Endodermal cell (in vitro differentiated cells): ENCODE measurements around the gene APBB1IP. TPM values are rescaled to one million over a fixed set of nuclear protein-coding genes. Genes with fewer than 3 reads are reported as not detected.

ENCODE experiments used
- DNase-seq: peaks from one replicate; pipeline ENCODE4 v3.0.0-alpha.2; 2017
- H3K27ac ChIP-seq: 2 replicates; pipeline ENCODE4 v1.5.1; 2013; ENCODE audit warnings: mild to moderate bottlenecking, low read depth, low read length, moderate library complexity
- H3K27me3 ChIP-seq: 2 replicates; pipeline ENCODE4 v1.6.1; 2013; ENCODE audit warnings: mild to moderate bottlenecking, low read length, moderate library complexity; ENCODE audit not compliant: insufficient read depth, control insufficient read depth, poor library complexity, severe bottlenecking
- H3K36me3 ChIP-seq: 2 replicates; pipeline ENCODE4 v1.7.0; 2013; ENCODE audit warnings: mild to moderate bottlenecking, low read length, moderate library complexity; ENCODE audit not compliant: control insufficient read depth, insufficient read depth
- H3K4me1 ChIP-seq: one replicate; pipeline ENCODE4 v1.7.0; 2013; ENCODE audit warnings: low read length; ENCODE audit not compliant: control insufficient read depth, insufficient read depth
- H3K4me3 ChIP-seq: 2 replicates; pipeline ENCODE4 v1.5.1; 2013; ENCODE audit warnings: mild to moderate bottlenecking, low read length, moderate library complexity
- H3K9ac ChIP-seq: 2 replicates; pipeline ENCODE4 v1.6.1; 2013; ENCODE audit warnings: mild to moderate bottlenecking, low read length, moderate library complexity; ENCODE audit not compliant: poor library complexity, severe bottlenecking; ENCODE audit errors: extremely low read depth
- H3K9me3 ChIP-seq: 2 replicates; pipeline ENCODE4 v1.6.1; 2013; ENCODE audit warnings: mild to moderate bottlenecking, low read length, moderate library complexity; ENCODE audit not compliant: control insufficient read depth
- H3K27ac Mint-ChIP-seq: 2 replicates; pipeline ENCODE4 v1.8.0; 2020; ENCODE audit warnings: mixed read lengths
- H3K27me3 Mint-ChIP-seq: 2 replicates; pipeline ENCODE4 v1.8.0; 2021; ENCODE audit warnings: mild to moderate bottlenecking, mixed read lengths; ENCODE audit not compliant: insufficient read depth
- H3K36me3 Mint-ChIP-seq: 2 replicates; pipeline ENCODE4 v1.8.0; 2020; ENCODE audit warnings: low read depth, mixed read lengths
- H3K4me1 Mint-ChIP-seq: 2 replicates; pipeline ENCODE4 v1.8.0; 2020; ENCODE audit warnings: mixed read lengths
- H3K4me3 Mint-ChIP-seq: 2 replicates; pipeline ENCODE4 v1.8.0; 2020; ENCODE audit warnings: mild to moderate bottlenecking, moderate library complexity, mixed read lengths
- H3K9me3 Mint-ChIP-seq: 2 replicates; pipeline ENCODE4 v1.8.0; 2020; ENCODE audit warnings: mild to moderate bottlenecking, mixed read lengths
- CTCF ChIP-seq: fragments of 200-600 bp; sonication (generic); conservative IDR thresholded peaks from 2 replicates; pipeline ENCODE4 v1.5.0; 2021; ENCODE audit warnings: antibody characterized with exemption, mild to moderate bottlenecking
- WGBS, 2 experiments: methylation state at CpG; one replicate each; pipeline versions ENCODE4 v1.1.5 to v1.1.7; 2013; ENCODE audit warnings: missing lambda C conversion rate in 2 of 2, mixed read lengths in 1 of 2; ENCODE audit not compliant: insufficient coverage in 1 of 2, insufficient read length in 1 of 2; 5-methylcytosine and 5-hydroxymethylcytosine counted together
- total RNA-seq, 2 donors: library from RNA; stranded (reverse); fragmentation: NEBNext Ultra II Directional in 1 of 2; extraction: Animal tissue kit (Norgen Biotek cat#: 25700) in 1 of 2; gene quantifications; 2 replicates in 1 of 2; 3 replicates in 1 of 2; pipeline ENCODE4 v1.2.1, GENCODE V29; 2021

Gene APBB1IP
- total RNA-seq, 2 donors from 2014 or later, result 0.24 TPM

- Histone ChIP-seq H3K4me3 (no peak overlapping the region), H3K27ac (no peak overlapping the region), H3K36me3 (no peaks in the 10 kb centered on the region), H3K9me3 (no peaks in the 10 kb centered on the region), H3K27me3 (peaks cover 32% of the 10 kb centered on the region), H3K4me1 (no peaks in the 10 kb centered on the region), H3K9ac (no peak overlapping the region)
- Mint-ChIP-seq H3K4me3 (peak overlapping the region; percentile 47), H3K36me3 (no peaks in the 10 kb centered on the region), H3K9me3 (no peaks in the 10 kb centered on the region), H3K27ac (no peak overlapping the region), H3K27me3 (peaks cover 48% of the 10 kb centered on the region), H3K4me1 (no peaks in the 10 kb centered on the region)
- no peak for TF ChIP-seq CTCF
- WGBS, 2 experiments, result 90 to 94% methylated on average over 10 to 13 of the region's 14 CpGs
- no peak for DNase-seq
Observed at GRCh38 chr10:26439406-26440087, 1.4 kb downstream of the APBB1IP start.

- H3K4me3 ChIP-seq, result no peak overlapping the region
- H3K36me3 ChIP-seq, result no peaks in the 10 kb centered on the region
- H3K4me1 ChIP-seq, result no peaks in the 10 kb centered on the region
- DNase-seq, result no peak
- H3K27me3 ChIP-seq, result peaks cover 32% of the 10 kb centered on the region
- Mint-ChIP-seq H3K36me3 (no peaks in the 10 kb centered on the region), H3K27me3 (peaks cover 45% of the 10 kb centered on the region), H3K27ac (no peak overlapping the region), H3K9me3 (no peaks in the 10 kb centered on the region), H3K4me3 (no peak overlapping the region), H3K4me1 (no peaks in the 10 kb centered on the region)
- no peak overlapping the region for H3K9ac ChIP-seq
- H3K9me3 ChIP-seq, result no peaks in the 10 kb centered on the region
- 80 to 100% methylated on average over 1 of the region's 1 CpG for WGBS, 2 experiments
- H3K27ac ChIP-seq, result no peak overlapping the region
- no peak for TF ChIP-seq CTCF
Observed at GRCh38 chr10:26440088-26440470, 1.9 kb downstream of the APBB1IP start.

- no peak for TF ChIP-seq CTCF
- H3K4me1 ChIP-seq, result no peaks in the 10 kb centered on the region
- Mint-ChIP-seq H3K27me3 (peaks cover 36% of the 10 kb centered on the region), H3K36me3 (no peaks in the 10 kb centered on the region), H3K4me1 (no peaks in the 10 kb centered on the region), H3K9me3 (no peaks in the 10 kb centered on the region), H3K27ac (no peak overlapping the region), H3K4me3 (no peak overlapping the region)
- H3K36me3 ChIP-seq, result no peaks in the 10 kb centered on the region
- WGBS, 2 experiments, result 80 to 88% methylated on average over 5 to 7 of the region's 7 CpGs
- H3K9ac ChIP-seq, result no peak overlapping the region
- H3K27ac ChIP-seq, result no peak overlapping the region
- H3K4me3 ChIP-seq, result no peak overlapping the region
- DNase-seq, result no peak
- peaks cover 32% of the 10 kb centered on the region for H3K27me3 ChIP-seq
- no peaks in the 10 kb centered on the region for H3K9me3 ChIP-seq
Observed at GRCh38 chr10:26441491-26442214, 3.5 kb downstream of the APBB1IP start.
